ENCODE data around the gene FRMD4B.

The FRMD4B gene

GRCh38 chr3:69413551-69414207, 27.8 kb upstream of the FRMD4B start:
- no peak overlapping the region for H3K4me3 ChIP-seq (ENCODE audit: low read length)
- no peak for TF ChIP-seq CTCF (IDR thresholded peaks at IDR 0.05; ENCODE audit: insufficient read depth, low read depth, low read length, missing control alignments)
- DNase-seq (ENCODE audit: low read depth), result no peak

- DNase-seq (ENCODE audit: low read depth), result peak; percentile 90
- no peak for TF ChIP-seq CTCF (IDR thresholded peaks at IDR 0.05; ENCODE audit: insufficient read depth, low read depth, low read length, missing control alignments)
- H3K4me3 ChIP-seq (ENCODE audit: low read length), result no peak overlapping the region
Observed at GRCh38 chr3:69411346-69411745, 25.5 kb upstream of the FRMD4B start.

- peak; percentile 83 for DNase-seq (ENCODE audit: low read depth)
- H3K4me3 ChIP-seq (ENCODE audit: low read length), result no peak overlapping the region
- TF ChIP-seq CTCF (IDR thresholded peaks at IDR 0.05; ENCODE audit: insufficient read depth, low read depth, low read length, missing control alignments), result peak; percentile 93
Observed at GRCh38 chr3:69410301-69410700, 24.4 kb upstream of the FRMD4B start.

- no peak for DNase-seq (ENCODE audit: low read depth)
- H3K4me3 ChIP-seq (ENCODE audit: low read length), result no peak overlapping the region
Observed at GRCh38 chr3:69409831-69410230, 23.9 kb upstream of the FRMD4B start.

GRCh38 chr3:69409011-69409410, 23.1 kb upstream of the FRMD4B start:
- no peak overlapping the region for H3K4me3 ChIP-seq (ENCODE audit: low read length)
- TF ChIP-seq CTCF (IDR thresholded peaks at IDR 0.05; ENCODE audit: insufficient read depth, low read depth, low read length, missing control alignments), result no peak
- DNase-seq (ENCODE audit: low read depth), result no peak

More at GRCh38 chr3:69409831-69410230, 23.9 kb upstream of the FRMD4B start:
- TF ChIP-seq CTCF (IDR thresholded peaks at IDR 0.05; ENCODE audit: insufficient read depth, low read depth, low read length, missing control alignments), result no peak

- no peak for TF ChIP-seq CTCF (IDR thresholded peaks at IDR 0.05; ENCODE audit: insufficient read depth, low read depth, low read length, missing control alignments)
- H3K4me3 ChIP-seq (ENCODE audit: low read length), result no peak overlapping the region
- DNase-seq (ENCODE audit: low read depth), result no peak
Observed at GRCh38 chr3:69408542-69408941, 22.7 kb upstream of the FRMD4B start.

GRCh38 chr3:69407908-69408307, 22.0 kb upstream of the FRMD4B start:
- no peak overlapping the region for H3K4me3 ChIP-seq (ENCODE audit: low read length)
- no peak for DNase-seq (ENCODE audit: low read depth)
- TF ChIP-seq CTCF (IDR thresholded peaks at IDR 0.05; ENCODE audit: insufficient read depth, low read depth, low read length, missing control alignments), result no peak

Data from epithelial cell of esophagus (primary cell).